Measurements from ENCODE around the gene VPREB3. TPM values are rescaled to one million over a fixed set of nuclear protein-coding genes. Genes with fewer than 3 reads are reported as not detected.
"Not testable (repeated sequence)": the region's sequence is repeated elsewhere in the genome, so short reads cannot be mapped to it uniquely, and the experiment has no call there.

Gene VPREB3
- polyA plus RNA-seq, 1 donor from 2014 or later, result 1,081 TPM

DNA sequence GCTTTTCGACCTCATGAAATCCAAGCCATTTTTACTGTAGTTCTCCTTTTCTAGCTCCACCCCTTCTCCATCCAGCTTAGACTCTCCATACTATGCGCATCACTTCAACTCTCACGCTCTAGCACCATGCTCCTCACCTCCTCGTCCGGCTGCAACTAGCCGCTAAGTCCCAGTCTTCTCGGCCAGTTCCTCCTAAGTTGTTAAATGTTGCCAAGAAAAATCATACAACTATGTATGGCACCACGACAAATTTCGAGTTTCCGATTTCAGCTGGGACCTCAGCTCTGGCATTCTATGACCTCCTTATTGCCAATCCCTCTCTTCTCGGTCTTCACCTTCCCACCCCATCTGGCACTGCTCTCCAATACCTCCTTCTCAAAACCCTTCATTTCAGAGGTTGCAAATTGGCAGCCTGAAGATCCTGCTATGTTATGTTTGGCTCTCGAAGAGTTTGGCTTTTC, 4.4 kb downstream of the VPREB3 start:
- peaks cover 8% of the 10 kb centered on the region for H3K36me3 Mint-ChIP-seq
- peaks cover 15 to 24% (median 18%) of the 10 kb centered on the region in 3 donors for H3K4me1 Mint-ChIP-seq
- no peaks in the 10 kb centered on the region for H3K9me3 Mint-ChIP-seq
- H3K4me3 Mint-ChIP-seq, result peak overlapping the region; percentile 70 to 84 (median 82)
- H3K27me3 Mint-ChIP-seq, result no peaks in the 10 kb centered on the region
- H3K27ac Mint-ChIP-seq, result peak overlapping the region in 2 of 3 donors; percentile 57 to 93

DNA sequence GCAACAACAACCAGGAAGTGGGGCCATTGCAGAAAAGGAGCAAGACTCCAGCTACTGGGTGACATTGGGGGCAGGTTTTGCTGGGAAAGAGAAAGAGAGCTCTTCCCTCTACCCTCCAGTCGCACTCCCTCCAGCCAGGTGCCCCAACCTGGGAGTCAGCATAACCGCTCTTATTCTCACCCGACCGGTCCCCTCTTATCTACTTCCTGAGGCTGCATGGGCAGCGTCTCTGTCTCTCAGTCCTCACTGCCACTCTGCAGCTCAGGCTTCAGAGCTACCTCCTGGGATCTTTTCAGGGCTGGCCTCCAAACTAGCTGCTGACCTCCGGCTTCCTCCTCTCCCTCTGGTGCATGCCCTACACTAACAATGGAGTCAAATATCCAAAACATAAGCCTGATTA, 8.4 kb downstream of the VPREB3 start:
- H3K4me1 Mint-ChIP-seq, result peaks cover 0 to 11% (median 5%) of the 10 kb centered on the region in 3 donors
- peak overlapping the region in 1 of 4 donors; percentile 22 for H3K4me3 Mint-ChIP-seq
- H3K27ac Mint-ChIP-seq, result no peak overlapping the region
- peaks cover 0 to 2% (median 0%) of the 10 kb centered on the region in 3 donors for H3K9me3 Mint-ChIP-seq
- H3K27me3 Mint-ChIP-seq, result no peaks in the 10 kb centered on the region
- peaks cover 12% of the 10 kb centered on the region for H3K36me3 Mint-ChIP-seq

DNA sequence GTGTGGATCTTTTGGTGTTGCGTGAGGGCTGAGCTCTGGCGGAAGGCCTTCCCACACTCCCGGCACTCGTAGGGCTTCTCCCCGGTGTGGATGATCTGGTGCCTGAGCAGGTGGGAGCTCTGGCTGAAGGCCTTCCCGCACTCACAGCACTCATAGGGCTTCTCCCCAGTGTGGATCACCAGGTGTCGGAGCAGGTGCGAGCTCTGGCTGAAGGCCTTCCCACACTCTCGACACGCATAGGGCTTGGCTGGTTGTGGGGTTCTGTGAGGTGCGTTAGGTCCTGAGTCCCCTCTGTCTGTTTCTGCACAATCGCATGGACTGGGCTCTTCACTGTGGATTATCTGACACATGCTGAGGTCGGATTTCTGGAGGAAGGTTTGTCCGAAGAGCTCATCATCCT, 9.7 kb downstream of the VPREB3 start:
- H3K4me3 Mint-ChIP-seq, result no peak overlapping the region
- H3K4me1 Mint-ChIP-seq, result peaks cover 0 to 3% (median 2%) of the 10 kb centered on the region in 3 donors
- peak overlapping the region in 1 of 3 donors; percentile 28 for H3K27ac Mint-ChIP-seq
- peaks cover 12% of the 10 kb centered on the region for H3K36me3 Mint-ChIP-seq
- H3K9me3 Mint-ChIP-seq, result peaks cover 0 to 2% (median 0%) of the 10 kb centered on the region in 3 donors
- no peaks in the 10 kb centered on the region for H3K27me3 Mint-ChIP-seq

- Mint-ChIP-seq H3K27me3 (no peaks in the 10 kb centered on the region), H3K4me1 (peaks cover 0 to 3% (median 2%) of the 10 kb centered on the region in 3 donors), H3K4me3 (no peak overlapping the region), H3K27ac (no peak overlapping the region), H3K36me3 (peaks cover 12% of the 10 kb centered on the region), H3K9me3 (peaks cover 0 to 2% (median 0%) of the 10 kb centered on the region in 3 donors)
Observed at GRCh38 chr22:23744001-23744400, 10.2 kb downstream of the VPREB3 start.

GRCh38 chr22:23743303-23743705, 10.9 kb downstream of the VPREB3 start:
- Mint-ChIP-seq H3K27me3 (no peaks in the 10 kb centered on the region), H3K4me1 (peaks cover 0 to 3% (median 2%) of the 10 kb centered on the region in 3 donors), H3K36me3 (peaks cover 12% of the 10 kb centered on the region), H3K4me3 (no peak overlapping the region), H3K9me3 (peaks cover 0 to 2% (median 0%) of the 10 kb centered on the region in 3 donors), H3K27ac (peak overlapping the region in 1 of 3 donors; percentile 53)

- peak overlapping the region in 1 of 3 donors; percentile 53 for H3K27ac Mint-ChIP-seq
- H3K27me3 Mint-ChIP-seq, result no peaks in the 10 kb centered on the region
- H3K4me1 Mint-ChIP-seq, result peaks cover 0 to 3% (median 2%) of the 10 kb centered on the region in 3 donors
- H3K36me3 Mint-ChIP-seq, result peaks cover 12% of the 10 kb centered on the region
- H3K4me3 Mint-ChIP-seq, result no peak overlapping the region
- peaks cover 0 to 2% (median 0%) of the 10 kb centered on the region in 3 donors for H3K9me3 Mint-ChIP-seq
Observed at GRCh38 chr22:23742505-23743264, 11.5 kb downstream of the VPREB3 start.

DNA sequence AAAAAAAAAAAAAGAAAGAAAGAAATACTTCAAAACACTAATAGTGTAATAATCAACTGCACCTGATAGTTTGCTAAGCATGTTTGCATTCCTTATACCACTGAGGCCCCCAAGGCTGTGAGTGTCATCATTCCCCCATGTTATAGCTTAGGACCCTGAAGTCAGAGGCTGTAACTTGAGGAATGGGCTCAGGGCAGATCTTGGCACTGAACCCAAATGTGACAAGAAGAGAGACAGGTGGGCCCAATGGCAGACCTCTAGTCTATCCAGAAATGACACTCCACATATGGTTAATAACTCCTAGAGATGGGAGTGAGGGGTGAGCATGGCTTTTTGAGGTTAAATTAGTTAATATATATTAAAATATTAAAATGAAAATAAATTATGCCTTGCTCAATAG, 16.5 kb downstream of the VPREB3 start:
- H3K27ac Mint-ChIP-seq, result no peak overlapping the region
- no peaks in the 10 kb centered on the region for H3K36me3 Mint-ChIP-seq
- peaks cover 0 to 8% (median 0%) of the 10 kb centered on the region in 3 donors for H3K4me1 Mint-ChIP-seq
- no peaks in the 10 kb centered on the region for H3K9me3 Mint-ChIP-seq
- H3K4me3 Mint-ChIP-seq, result no peak overlapping the region
- no peaks in the 10 kb centered on the region for H3K27me3 Mint-ChIP-seq

GRCh38 chr22:23728108-23728507, 26.1 kb downstream of the VPREB3 start:
- H3K9me3 Mint-ChIP-seq, H3K36me3 Mint-ChIP-seq, H3K4me3 Mint-ChIP-seq, H3K27me3 Mint-ChIP-seq, H3K4me1 Mint-ChIP-seq: not testable (repeated sequence)
- H3K27ac Mint-ChIP-seq, result peak overlapping the region in 1 of 3 donors; percentile 63

- Mint-ChIP-seq H3K4me3 (no peak overlapping the region), H3K9me3 (no peaks in the 10 kb centered on the region), H3K36me3 (peaks cover 1% of the 10 kb centered on the region), H3K4me1 (no peaks in the 10 kb centered on the region), H3K27me3 (peaks cover 5% of the 10 kb centered on the region), H3K27ac (peak overlapping the region in 1 of 3 donors; percentile 47)
Observed at GRCh38 chr22:23722724-23723123, 31.5 kb downstream of the VPREB3 start.

DNA sequence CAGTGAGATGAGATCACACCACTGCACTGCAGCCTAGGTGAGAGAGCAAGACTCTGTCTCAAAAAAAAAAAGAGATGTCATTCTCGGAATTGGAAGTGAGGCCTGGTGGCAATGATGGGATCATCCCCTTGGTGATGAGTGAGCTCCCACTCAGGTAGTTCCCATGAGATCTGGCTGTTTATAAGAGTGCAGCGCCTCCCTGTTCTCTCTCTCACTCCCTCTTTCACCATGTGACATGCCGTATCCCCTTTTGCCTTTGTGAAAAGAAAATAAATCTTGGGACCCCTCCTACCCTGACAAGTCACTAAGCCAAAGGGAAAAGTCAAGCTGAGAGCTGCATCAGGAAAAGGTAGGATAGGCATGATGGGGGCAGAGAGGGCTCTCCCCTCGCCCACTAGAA, 32.1 kb downstream of the VPREB3 start:
- Mint-ChIP-seq H3K27me3 (peaks cover 5% of the 10 kb centered on the region), H3K27ac (peak overlapping the region in 1 of 3 donors; percentile 47), H3K9me3 (no peaks in the 10 kb centered on the region), H3K4me3 (no peak overlapping the region), H3K36me3 (peaks cover 1% of the 10 kb centered on the region), H3K4me1 (peaks cover 0 to 4% (median 2%) of the 10 kb centered on the region in 3 donors)

GRCh38 chr22:23720855-23721254, 33.4 kb downstream of the VPREB3 start:
- Mint-ChIP-seq H3K4me1 (peaks cover 0 to 5% (median 5%) of the 10 kb centered on the region in 3 donors), H3K27me3 (no peaks in the 10 kb centered on the region), H3K9me3 (no peaks in the 10 kb centered on the region), H3K36me3 (peaks cover 1% of the 10 kb centered on the region), H3K4me3 (no peak overlapping the region), H3K27ac (no peak overlapping the region)

GRCh38 chr22:23718371-23719165, 35.7 kb downstream of the VPREB3 start:
- peak overlapping the region in 3 of 4 donors; percentile 12 to 70 (median 32) for H3K4me3 Mint-ChIP-seq
- no peak overlapping the region for H3K27ac Mint-ChIP-seq
- peaks cover 0 to 9% (median 5%) of the 10 kb centered on the region in 3 donors for H3K4me1 Mint-ChIP-seq
- H3K36me3 Mint-ChIP-seq, result peaks cover 1% of the 10 kb centered on the region
- H3K27me3 Mint-ChIP-seq, result no peaks in the 10 kb centered on the region
- no peaks in the 10 kb centered on the region for H3K9me3 Mint-ChIP-seq

GRCh38 chr22:23716811-23717801, 37.1 kb downstream of the VPREB3 start:
- H3K36me3 Mint-ChIP-seq, result peaks cover 1% of the 10 kb centered on the region

DNA sequence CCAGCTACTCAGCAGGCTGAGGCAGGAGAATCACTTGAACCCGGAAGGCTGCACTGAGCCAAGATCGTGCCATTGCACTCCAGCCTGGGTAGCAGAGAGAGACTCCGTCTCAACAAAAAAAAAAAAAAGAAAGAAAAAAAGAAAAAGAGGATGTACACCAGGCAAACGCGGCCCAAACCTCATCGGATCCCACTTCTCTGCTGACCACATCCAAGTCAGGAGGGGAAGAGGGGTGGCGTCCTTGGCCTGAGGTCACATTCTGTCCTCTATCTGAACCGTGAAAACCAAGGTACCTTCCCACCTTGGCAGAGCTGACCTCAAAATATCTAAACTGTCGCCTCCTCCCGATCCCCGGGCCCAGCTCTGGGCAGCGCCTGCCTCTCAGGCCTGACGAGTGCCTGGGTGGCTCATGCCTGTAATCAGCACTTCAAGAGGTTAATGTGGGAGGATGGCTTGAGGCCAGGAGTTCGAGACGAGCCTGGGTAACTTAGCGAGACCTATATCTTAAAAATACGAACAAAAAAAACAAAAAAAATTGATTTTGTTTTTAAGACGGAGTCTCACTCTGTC, 38.3 kb downstream of the VPREB3 start:
- H3K36me3 Mint-ChIP-seq, result peaks cover 7% of the 10 kb centered on the region
- peaks cover 0 to 13% (median 5%) of the 10 kb centered on the region in 3 donors for H3K4me1 Mint-ChIP-seq
- H3K9me3 Mint-ChIP-seq, result no peaks in the 10 kb centered on the region
- peak overlapping the region in 2 of 3 donors; percentile 59 to 97 for H3K27ac Mint-ChIP-seq
- H3K27me3 Mint-ChIP-seq, result no peaks in the 10 kb centered on the region
- H3K4me3 Mint-ChIP-seq, result peak overlapping the region; percentile 83 to 91 (median 86)

More at GRCh38 chr22:23716811-23717801, 37.1 kb downstream of the VPREB3 start:
- H3K27me3 Mint-ChIP-seq, result no peaks in the 10 kb centered on the region
- peak overlapping the region; percentile 83 to 91 (median 88) for H3K4me3 Mint-ChIP-seq
- no peaks in the 10 kb centered on the region for H3K9me3 Mint-ChIP-seq
- peak overlapping the region; percentile 67 to 84 (median 83) for H3K27ac Mint-ChIP-seq
- peaks cover 0 to 9% (median 5%) of the 10 kb centered on the region in 3 donors for H3K4me1 Mint-ChIP-seq

Data from IgD-negative memory B cell (primary cell).